Endothelial cell of umbilical vein (primary cell): ENCODE data around the gene FANCE.

Experiments used
- EZH2 ChIP-seq: IDR thresholded peaks from 2 replicates; pipeline ENCODE4 v1.6.1; 2012; ENCODE audit warnings: borderline replicate concordance, low read depth, mild to moderate bottlenecking, moderate library complexity, low read length, inconsistent platforms; ENCODE audit not compliant: severe bottlenecking
- POLR2A ChIP-seq: IDR thresholded peaks from 2 replicates; pipeline ENCODE4 v1.6.1; 2012; ENCODE audit warnings: low read depth, mild to moderate bottlenecking, control low read depth, low read length
- POLR2AphosphoS5 ChIP-seq: IDR thresholded peaks from 2 replicates; pipeline ENCODE4 v1.6.1; 2012; ENCODE audit warnings: low read depth, mild to moderate bottlenecking, control low read depth, low read length, moderate library complexity; ENCODE audit not compliant: insufficient read depth
- TF ChIP-seq, protein P1 (sequence below), 2 donors: IDR thresholded peaks; 1 replicate in 1 of 2; 2 replicates in 1 of 2; pipeline ENCODE4 v1.5.1; 2011; ENCODE audit warnings: low read length in 2 of 2, mild to moderate bottlenecking in 2 of 2, moderate library complexity in 2 of 2, control low read depth in 1 of 2, inconsistent platforms in 1 of 2, low read depth in 1 of 2; ENCODE audit not compliant: insufficient read depth in 1 of 2; ENCODE audit errors: extremely low read depth in 1 of 2

DNA sequence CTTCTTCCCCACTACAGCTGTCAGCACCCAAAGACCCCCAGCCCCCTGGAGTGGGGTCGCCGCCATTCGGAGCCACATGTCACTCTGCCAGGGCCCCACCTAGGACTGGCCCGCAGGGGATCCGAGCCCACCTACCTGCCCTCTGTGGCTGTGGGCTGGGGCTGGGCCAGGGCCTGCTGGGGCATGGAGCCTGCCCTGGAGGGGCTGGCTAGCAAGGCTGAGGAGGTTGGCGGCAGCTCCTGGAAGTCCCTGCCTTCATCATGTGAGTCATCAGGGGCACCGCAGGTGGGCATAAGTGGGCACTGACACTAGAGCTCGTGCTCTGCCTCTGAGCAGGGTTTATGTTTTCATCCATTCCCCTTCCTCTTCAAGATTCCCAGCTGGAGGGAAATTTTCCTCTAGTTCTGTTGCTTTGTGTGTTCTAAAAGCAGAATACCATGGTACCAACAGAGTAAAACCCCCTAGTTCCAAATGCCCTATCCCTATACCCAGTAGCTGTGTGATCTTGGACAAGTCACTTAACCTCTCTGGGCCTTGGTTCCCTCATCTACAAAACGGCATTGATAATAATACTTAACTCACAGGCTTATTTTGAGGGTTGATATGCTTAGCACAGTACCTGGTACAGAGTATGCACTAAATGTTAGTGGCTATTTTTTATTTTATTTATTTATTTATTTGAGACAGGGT, 8.7 kb upstream of the FANCE start:
- TF ChIP-seq, protein P1, sequence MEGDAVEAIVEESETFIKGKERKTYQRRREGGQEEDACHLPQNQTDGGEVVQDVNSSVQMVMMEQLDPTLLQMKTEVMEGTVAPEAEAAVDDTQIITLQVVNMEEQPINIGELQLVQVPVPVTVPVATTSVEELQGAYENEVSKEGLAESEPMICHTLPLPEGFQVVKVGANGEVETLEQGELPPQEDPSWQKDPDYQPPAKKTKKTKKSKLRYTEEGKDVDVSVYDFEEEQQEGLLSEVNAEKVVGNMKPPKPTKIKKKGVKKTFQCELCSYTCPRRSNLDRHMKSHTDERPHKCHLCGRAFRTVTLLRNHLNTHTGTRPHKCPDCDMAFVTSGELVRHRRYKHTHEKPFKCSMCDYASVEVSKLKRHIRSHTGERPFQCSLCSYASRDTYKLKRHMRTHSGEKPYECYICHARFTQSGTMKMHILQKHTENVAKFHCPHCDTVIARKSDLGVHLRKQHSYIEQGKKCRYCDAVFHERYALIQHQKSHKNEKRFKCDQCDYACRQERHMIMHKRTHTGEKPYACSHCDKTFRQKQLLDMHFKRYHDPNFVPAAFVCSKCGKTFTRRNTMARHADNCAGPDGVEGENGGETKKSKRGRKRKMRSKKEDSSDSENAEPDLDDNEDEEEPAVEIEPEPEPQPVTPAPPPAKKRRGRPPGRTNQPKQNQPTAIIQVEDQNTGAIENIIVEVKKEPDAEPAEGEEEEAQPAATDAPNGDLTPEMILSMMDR (IDR thresholded peaks at IDR 0.05; ENCODE audit: extremely low read depth in 1 of 2, insufficient read depth in 1 of 2, low read depth in 1 of 2, low read length in 2 of 2), result no peak
- no peak for TF ChIP-seq POLR2AphosphoS5
- TF ChIP-seq POLR2A, result no peak
- TF ChIP-seq EZH2, result no peak
